ENCODE results near the gene MYH11.

Gene MYH11

DNA sequence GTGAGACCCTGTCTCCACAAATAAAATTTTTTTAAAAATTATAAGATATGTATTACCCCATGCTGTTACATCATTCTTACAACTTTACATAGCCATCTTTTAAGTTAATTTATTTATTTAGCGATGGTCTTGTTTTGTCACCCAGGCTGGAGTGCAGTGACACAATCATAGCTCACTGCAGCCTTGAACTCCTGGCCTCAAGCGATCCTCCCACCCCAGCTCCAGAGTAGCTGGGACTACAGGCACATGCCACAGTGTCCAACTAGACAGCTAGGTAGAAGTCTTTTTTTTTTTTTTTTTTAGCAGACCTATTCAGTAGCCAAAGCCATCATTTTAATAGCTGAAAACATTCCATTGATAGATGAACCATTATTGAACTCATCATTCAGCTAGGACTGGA is 114.1 kb downstream of the MYH11 start:
- H3K27me3 ChIP-seq (ENCODE audit: insufficient read depth, low read length) = no peaks in the 10 kb centered on the region; the same call in 1 of the 2 replicates
- H4K20me1 ChIP-seq (ENCODE audit: insufficient read depth, low read length) = no peaks in the 10 kb centered on the region
- no peak overlapping the region for H3K9ac ChIP-seq (ENCODE audit: low read length)

DNA sequence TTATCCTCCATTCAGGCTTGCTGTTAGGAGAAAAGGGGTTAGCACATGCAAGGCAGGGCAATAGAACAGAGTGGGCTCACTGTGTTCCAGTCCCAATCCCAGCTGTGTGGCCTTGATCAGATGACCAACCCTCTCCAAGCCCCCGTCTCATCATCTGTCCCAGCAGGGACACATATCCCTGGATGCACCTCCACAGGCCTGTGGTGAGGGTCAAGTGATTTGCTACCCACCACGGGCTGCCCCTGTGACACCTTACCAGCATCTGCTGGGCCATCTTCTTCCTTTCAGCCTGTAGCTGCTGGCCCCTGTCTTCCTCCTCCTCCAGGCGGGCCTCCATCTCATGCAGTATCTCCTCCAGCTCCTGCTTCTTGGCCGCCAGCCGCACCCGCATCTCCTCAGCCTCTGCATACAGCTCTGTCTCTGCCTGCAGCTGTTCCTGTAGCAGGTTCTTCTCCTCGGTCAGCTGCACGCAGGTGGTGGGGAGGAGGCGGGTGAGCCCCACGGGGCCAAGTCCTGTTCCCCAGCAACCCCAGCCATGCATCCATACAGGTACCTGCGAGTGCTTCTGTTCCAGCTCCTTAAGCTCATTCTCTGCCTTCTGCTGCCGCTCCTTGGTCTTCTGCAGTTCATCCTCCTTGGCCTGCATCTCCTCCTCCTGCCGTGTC is 115.5 kb downstream of the MYH11 start:
- Histone ChIP-seq H2AFZ (ENCODE audit: low read length) (no peak overlapping the region), H3K36me3 (ENCODE audit: insufficient read depth, low read length) (no peaks in the 10 kb centered on the region; the same call in 1 of the 2 replicates), H3K9ac (ENCODE audit: low read length) (no peak overlapping the region), H3F3A (ENCODE audit: insufficient read depth, low read length) (no peaks in the 10 kb centered on the region), H3K27ac (ENCODE audit: low read depth, low read length, poor library complexity, severe bottlenecking) (no peak overlapping the region), H3K27me3 (ENCODE audit: insufficient read depth, low read length) (peaks cover 6% of the 10 kb centered on the region; the same call in 1 of the 2 replicates), H3K79me2 (ENCODE audit: insufficient read depth, low read length) (no peaks in the 10 kb centered on the region), H3K4me3 (ENCODE audit: low read depth, low read length, poor library complexity, severe bottlenecking) (no peak overlapping the region), H4K20me1 (ENCODE audit: insufficient read depth, low read length) (no peaks in the 10 kb centered on the region), H3K9me3 (ENCODE audit: low read length) (no peaks in the 10 kb centered on the region), H3K4me1 (ENCODE audit: insufficient read depth, low read length, severe bottlenecking) (no peaks in the 10 kb centered on the region), H3K4me2 (ENCODE audit: low read length) (no peak overlapping the region), H3K9me2 (ENCODE audit: low read depth, low read length) (no peaks in the 10 kb centered on the region)
- TF ChIP-seq EZH2 (IDR thresholded peaks at IDR 0.05; ENCODE audit: borderline replicate concordance, low read length) = no peak
- no peak for TF ChIP-seq CTCF (IDR thresholded peaks at IDR 0.05; ENCODE audit: low read length)

More for the DNA sequence above, 114.1 kb downstream of the MYH11 start:
- H3K4me2 ChIP-seq (ENCODE audit: low read length) = no peak overlapping the region
- no peak for TF ChIP-seq CTCF (IDR thresholded peaks at IDR 0.05; ENCODE audit: low read length)
- no peak for TF ChIP-seq EZH2 (IDR thresholded peaks at IDR 0.05; ENCODE audit: borderline replicate concordance, low read length)
- H3K79me2 ChIP-seq (ENCODE audit: insufficient read depth, low read length) = no peaks in the 10 kb centered on the region
- no peak overlapping the region for H2AFZ ChIP-seq (ENCODE audit: low read length)
- no peaks in the 10 kb centered on the region for H3K9me3 ChIP-seq (ENCODE audit: low read length)
- no peak overlapping the region for H3K4me3 ChIP-seq (ENCODE audit: low read depth, low read length, poor library complexity, severe bottlenecking)
- no peaks in the 10 kb centered on the region for H3K9me2 ChIP-seq (ENCODE audit: low read depth, low read length)
- no peaks in the 10 kb centered on the region for H3K4me1 ChIP-seq (ENCODE audit: insufficient read depth, low read length, severe bottlenecking)
- H3F3A ChIP-seq (ENCODE audit: insufficient read depth, low read length) = no peaks in the 10 kb centered on the region
- H3K27ac ChIP-seq (ENCODE audit: low read depth, low read length, poor library complexity, severe bottlenecking) = no peak overlapping the region
- H3K36me3 ChIP-seq (ENCODE audit: insufficient read depth, low read length) = no peaks in the 10 kb centered on the region; the same call in 1 of the 2 replicates

DNA sequence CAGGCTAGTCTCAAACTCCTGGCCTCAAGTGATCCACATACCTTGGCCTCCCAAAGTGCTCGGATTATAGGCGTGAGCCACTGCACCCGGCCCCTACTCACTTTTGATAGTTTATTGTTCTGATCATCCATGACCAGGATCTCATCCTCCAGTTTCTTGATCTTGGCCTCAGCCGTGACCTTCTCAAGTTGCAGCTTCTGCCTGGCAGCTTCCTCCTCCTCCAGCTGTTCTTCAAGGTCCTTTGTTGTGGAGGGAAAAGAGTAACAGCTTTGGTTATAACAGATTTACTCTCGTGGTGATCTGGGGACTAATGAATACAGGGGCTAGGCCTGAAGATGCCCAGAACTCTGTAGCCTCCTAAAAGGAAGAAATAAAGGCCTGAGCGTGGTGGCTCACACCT is 116.9 kb downstream of the MYH11 start:
- Histone ChIP-seq H3K4me2 (ENCODE audit: low read length) (no peak overlapping the region), H3K27ac (ENCODE audit: low read depth, low read length, poor library complexity, severe bottlenecking) (no peak overlapping the region), H3K36me3 (ENCODE audit: insufficient read depth, low read length) (no peaks in the 10 kb centered on the region; the same call in 1 of the 2 replicates)

More for the DNA sequence above, 116.9 kb downstream of the MYH11 start:
- Histone ChIP-seq H3K27me3 (ENCODE audit: insufficient read depth, low read length) (peaks cover 6% of the 10 kb centered on the region; the same call in 1 of the 2 replicates), H3K4me3 (ENCODE audit: low read depth, low read length, poor library complexity, severe bottlenecking) (no peak overlapping the region), H3F3A (ENCODE audit: insufficient read depth, low read length) (no peaks in the 10 kb centered on the region), H4K20me1 (ENCODE audit: insufficient read depth, low read length) (no peaks in the 10 kb centered on the region), H2AFZ (ENCODE audit: low read length) (no peak overlapping the region), H3K9me2 (ENCODE audit: low read depth, low read length) (no peaks in the 10 kb centered on the region), H3K9me3 (ENCODE audit: low read length) (no peaks in the 10 kb centered on the region), H3K9ac (ENCODE audit: low read length) (no peak overlapping the region), H3K79me2 (ENCODE audit: insufficient read depth, low read length) (no peaks in the 10 kb centered on the region), H3K4me1 (ENCODE audit: insufficient read depth, low read length, severe bottlenecking) (no peaks in the 10 kb centered on the region)
- TF ChIP-seq CTCF (IDR thresholded peaks at IDR 0.05; ENCODE audit: low read length) (no peak), EZH2 (IDR thresholded peaks at IDR 0.05; ENCODE audit: borderline replicate concordance, low read length) (no peak)

Measured in OCI-LY1 (cell line).